IPS-15b (cell line): ENCODE measurements around the gene AUTS2.

Experiments
- H3K27me3 ChIP-seq: one replicate; pipeline ENCODE4 v1.6.1; 2013; ENCODE audit warnings: low read length; ENCODE audit not compliant: control insufficient read depth, insufficient read depth
- H3K36me3 ChIP-seq: one replicate; pipeline ENCODE4 v1.6.1; 2013; ENCODE audit warnings: low read length; ENCODE audit not compliant: control insufficient read depth, insufficient read depth
- H3K4me1 ChIP-seq: one replicate; pipeline ENCODE4 v1.6.1; 2013; ENCODE audit warnings: mild to moderate bottlenecking, low read length; ENCODE audit not compliant: control insufficient read depth, insufficient read depth
- H3K4me3 ChIP-seq: one replicate; pipeline ENCODE4 v1.5.1; 2013; ENCODE audit warnings: low read depth, low read length
- H3K9ac ChIP-seq: one replicate; pipeline ENCODE4 v1.6.1; 2013; ENCODE audit warnings: low read depth, mild to moderate bottlenecking, low read length
- H3K9me3 ChIP-seq: one replicate; pipeline ENCODE4 v1.6.1; 2013; ENCODE audit warnings: mild to moderate bottlenecking, low read length; ENCODE audit not compliant: control insufficient read depth, insufficient read depth

AUTS2 gene

DNA sequence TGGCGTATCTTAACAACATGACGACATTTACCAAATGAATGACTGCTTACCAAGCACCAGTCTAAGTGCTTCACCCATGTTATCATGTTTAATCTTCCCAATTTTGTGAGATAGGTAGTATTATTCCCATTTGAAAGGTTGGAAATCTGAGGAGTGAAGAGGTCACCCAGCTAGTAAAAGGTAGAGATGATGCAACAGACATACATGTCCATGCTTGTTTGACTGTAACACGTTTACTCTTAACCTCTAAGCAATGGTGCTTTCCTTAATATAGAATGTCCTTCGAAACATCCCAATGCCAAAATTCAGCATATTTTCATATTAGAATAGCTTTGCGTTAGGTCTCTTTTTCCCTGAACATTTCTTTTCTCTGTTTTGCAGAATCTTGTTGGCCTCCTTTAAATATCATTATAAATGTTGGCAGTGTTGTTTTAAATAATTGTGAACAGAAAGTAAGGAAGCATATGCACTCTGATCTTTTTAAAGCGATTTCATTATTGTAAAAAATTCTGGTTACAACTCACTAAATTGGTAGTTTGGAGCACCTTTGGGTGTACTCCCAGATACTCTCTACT lies 722.8 kb downstream of the AUTS2 start:
- Histone ChIP-seq H3K4me3 (no peak overlapping the region), H3K36me3 (no peaks in the 10 kb centered on the region), H3K4me1 (no peaks in the 10 kb centered on the region), H3K27me3 (no peaks in the 10 kb centered on the region), H3K9ac (no peak overlapping the region), H3K9me3 (no peaks in the 10 kb centered on the region)

DNA sequence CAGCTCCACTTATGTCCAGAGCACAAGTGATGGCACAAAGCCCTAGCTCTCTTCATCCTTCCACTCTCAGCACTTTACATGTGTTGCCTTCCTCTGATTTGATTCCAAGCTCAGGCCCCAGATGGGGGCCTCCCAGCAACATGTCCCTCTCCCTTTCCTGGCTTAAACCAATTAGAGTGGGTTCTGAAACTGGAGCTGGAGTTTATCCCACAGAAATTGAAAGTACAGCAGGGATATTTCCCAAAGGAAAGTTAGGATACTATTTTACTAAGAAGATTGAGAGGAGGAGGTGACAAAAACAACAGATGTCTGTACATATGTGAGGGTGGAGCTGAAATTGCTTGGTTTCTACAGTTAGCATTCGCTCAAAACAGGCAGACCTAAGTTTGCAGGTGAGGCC lies 724.6 kb downstream of the AUTS2 start:
- Histone ChIP-seq H3K9ac (no peak overlapping the region), H3K4me3 (no peak overlapping the region), H3K9me3 (no peaks in the 10 kb centered on the region), H3K36me3 (no peaks in the 10 kb centered on the region), H3K4me1 (no peaks in the 10 kb centered on the region), H3K27me3 (no peaks in the 10 kb centered on the region)

DNA sequence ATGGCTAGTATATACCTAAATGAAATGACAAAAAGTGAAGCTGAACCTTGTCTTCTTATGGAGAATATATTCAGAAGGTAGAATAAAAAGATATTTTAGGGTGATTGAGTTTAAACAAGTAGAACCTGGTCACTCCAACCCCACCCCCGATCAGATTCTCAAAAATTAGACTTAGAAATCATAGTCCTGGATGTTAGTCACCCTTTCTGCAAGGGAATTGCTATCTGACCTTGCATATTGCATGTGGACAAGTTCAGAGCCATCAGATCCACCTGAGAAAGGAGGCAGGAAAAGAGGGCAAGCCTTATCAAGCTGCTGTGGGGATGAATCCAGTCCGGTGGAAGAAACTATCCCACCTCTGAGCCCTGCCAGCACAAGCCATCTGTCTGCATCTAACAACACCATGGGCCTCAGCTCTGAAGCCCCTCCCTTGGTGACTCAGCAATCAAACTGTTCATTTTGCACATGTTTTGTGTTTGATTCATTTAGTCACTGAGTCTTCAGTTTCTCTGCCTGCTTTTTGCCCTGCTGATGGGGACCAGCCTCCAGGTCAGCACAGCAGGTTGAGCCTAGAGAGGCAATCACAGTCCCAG lies 727.3 kb downstream of the AUTS2 start:
- Histone ChIP-seq H3K4me1 (no peaks in the 10 kb centered on the region), H3K36me3 (no peaks in the 10 kb centered on the region), H3K9me3 (no peaks in the 10 kb centered on the region), H3K27me3 (no peaks in the 10 kb centered on the region), H3K9ac (no peak overlapping the region), H3K4me3 (no peak overlapping the region)

DNA sequence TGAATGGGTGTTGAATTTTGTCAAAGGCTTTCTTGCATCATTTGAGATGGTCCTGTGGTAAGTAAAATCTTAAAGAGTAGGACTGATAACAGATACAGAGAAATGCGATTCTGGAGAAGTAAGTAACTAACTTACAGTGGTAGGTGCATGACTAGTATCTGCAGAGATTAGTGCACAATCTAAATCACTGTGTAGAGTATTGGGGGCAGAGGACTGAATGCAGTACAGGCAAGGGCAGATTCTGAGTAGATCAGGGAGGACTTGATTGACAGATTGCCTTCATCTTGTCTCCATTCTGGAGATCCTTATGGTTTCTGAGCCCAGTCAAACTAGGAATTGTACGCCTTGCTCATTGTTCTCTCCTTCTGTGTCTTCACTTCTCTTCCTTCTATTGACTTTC lies 736.0 kb downstream of the AUTS2 start:
- no peaks in the 10 kb centered on the region for H3K27me3 ChIP-seq
- H3K9me3 ChIP-seq, result no peaks in the 10 kb centered on the region
- H3K36me3 ChIP-seq, result no peaks in the 10 kb centered on the region
- no peak overlapping the region for H3K9ac ChIP-seq
- H3K4me3 ChIP-seq, result no peak overlapping the region
- H3K4me1 ChIP-seq, result no peaks in the 10 kb centered on the region

DNA sequence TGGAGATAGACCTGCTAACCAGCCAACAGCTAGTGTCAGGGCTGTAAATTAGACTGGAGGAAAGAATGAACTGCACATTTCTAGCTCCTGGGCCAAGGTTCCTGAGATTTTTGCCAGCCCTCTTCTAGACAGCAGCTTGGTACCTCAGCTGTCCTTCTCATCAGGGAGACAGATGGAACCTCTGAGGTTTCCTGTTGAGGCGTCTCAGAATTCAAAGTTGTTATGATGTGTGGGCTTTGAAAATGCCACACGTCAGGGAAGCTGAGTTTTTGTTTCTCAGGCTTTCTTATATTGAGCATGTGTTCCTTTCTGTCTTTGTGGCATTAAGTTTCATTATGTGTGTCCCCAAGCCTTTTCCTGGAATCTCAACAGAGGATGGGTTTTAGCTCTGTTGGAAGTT lies 736.6 kb downstream of the AUTS2 start:
- Histone ChIP-seq H3K9ac (no peak overlapping the region), H3K4me1 (no peaks in the 10 kb centered on the region)

DNA sequence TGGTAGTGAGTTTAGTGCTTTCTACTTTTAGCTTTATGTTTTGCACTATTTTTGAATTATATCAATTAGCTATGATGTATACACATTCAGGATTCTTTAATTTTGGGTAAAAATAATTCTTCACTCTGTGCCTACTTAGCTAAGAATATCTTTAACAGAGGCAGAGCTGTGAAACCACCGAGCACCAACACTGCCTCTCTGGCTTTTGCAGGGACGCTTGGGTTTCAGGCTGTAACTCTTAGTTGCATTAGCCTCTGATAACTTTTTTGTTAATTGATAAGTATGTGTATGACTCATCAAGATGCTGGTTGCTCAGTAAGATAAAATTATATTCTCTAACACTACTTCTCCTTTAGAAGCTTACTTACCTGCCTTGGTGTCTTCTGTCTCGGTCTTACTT lies 738.3 kb downstream of the AUTS2 start:
- H3K27me3 ChIP-seq, result no peaks in the 10 kb centered on the region
- no peaks in the 10 kb centered on the region for H3K4me1 ChIP-seq
- H3K36me3 ChIP-seq, result no peaks in the 10 kb centered on the region
- no peak overlapping the region for H3K9ac ChIP-seq
- no peaks in the 10 kb centered on the region for H3K9me3 ChIP-seq
- H3K4me3 ChIP-seq, result no peak overlapping the region

More for the DNA sequence above, 736.6 kb downstream of the AUTS2 start:
- H3K36me3 ChIP-seq, result no peaks in the 10 kb centered on the region
- no peaks in the 10 kb centered on the region for H3K27me3 ChIP-seq
- no peaks in the 10 kb centered on the region for H3K9me3 ChIP-seq
- H3K4me3 ChIP-seq, result no peak overlapping the region

DNA sequence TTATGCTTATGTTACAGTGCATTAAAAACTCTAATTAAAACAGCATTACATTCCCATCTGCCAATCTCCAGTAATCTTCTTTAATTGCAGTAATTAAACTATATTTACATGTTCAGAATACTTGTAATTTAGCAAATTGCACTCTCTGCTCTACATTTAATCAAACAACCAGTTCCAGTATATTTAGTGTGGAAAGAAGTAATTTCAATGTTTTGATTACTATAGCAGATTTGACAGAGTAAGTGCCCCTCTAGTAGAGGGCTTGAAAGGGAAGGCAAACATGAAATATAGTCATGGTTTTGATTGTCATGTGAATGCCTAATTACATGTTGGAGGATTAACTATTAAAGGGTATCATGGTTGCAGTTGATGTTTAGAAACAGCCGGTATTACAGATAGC lies 739.7 kb downstream of the AUTS2 start:
- Histone ChIP-seq H3K36me3 (no peaks in the 10 kb centered on the region), H3K4me1 (no peaks in the 10 kb centered on the region), H3K27me3 (no peaks in the 10 kb centered on the region), H3K4me3 (no peak overlapping the region), H3K9me3 (no peaks in the 10 kb centered on the region), H3K9ac (no peak overlapping the region)

DNA sequence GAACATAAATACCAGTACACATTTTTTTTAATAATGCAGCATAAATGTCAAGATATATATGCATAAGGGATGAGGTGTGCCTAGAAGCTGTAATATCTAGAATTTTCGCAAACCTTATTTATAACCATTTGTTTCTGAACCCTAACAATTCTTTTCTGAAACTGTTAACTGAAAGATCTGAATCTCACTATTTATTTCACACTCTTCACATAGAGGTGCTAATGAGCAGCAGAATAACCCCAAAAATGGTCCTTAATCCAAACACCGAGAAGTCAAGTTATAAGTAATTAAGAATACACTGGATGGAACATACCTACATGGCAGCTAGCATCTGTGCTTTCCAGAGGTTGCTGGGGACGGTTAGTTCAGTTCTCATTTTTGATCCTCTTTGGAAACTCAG lies 742.0 kb downstream of the AUTS2 start:
- H3K9me3 ChIP-seq, result no peaks in the 10 kb centered on the region
- no peaks in the 10 kb centered on the region for H3K4me1 ChIP-seq
- H3K9ac ChIP-seq, result no peak overlapping the region
- H3K27me3 ChIP-seq, result no peaks in the 10 kb centered on the region
- H3K36me3 ChIP-seq, result no peaks in the 10 kb centered on the region
- H3K4me3 ChIP-seq, result no peak overlapping the region

DNA sequence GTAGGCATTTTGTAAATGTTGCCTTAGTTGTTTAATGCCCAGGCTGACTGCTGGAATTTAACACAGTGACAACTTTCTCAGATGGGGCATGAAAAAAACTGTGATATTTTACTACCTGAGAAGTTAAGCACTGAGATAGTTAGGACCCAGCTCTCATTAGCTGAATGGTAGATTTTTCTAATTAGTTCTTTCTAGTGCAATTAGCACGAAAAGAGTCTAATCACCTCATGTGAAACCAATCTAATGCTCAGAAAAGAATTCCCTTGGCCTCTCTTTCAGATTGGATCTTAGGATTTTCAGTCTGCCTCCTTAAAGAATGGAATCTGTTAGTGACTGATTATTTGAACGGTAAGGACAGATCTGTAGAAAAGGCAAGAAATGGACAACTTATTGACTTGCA lies 743.2 kb downstream of the AUTS2 start:
- no peaks in the 10 kb centered on the region for H3K4me1 ChIP-seq
- no peaks in the 10 kb centered on the region for H3K36me3 ChIP-seq
- H3K4me3 ChIP-seq, result no peak overlapping the region
- H3K9me3 ChIP-seq, result no peaks in the 10 kb centered on the region
- no peak overlapping the region for H3K9ac ChIP-seq
- H3K27me3 ChIP-seq, result no peaks in the 10 kb centered on the region

DNA sequence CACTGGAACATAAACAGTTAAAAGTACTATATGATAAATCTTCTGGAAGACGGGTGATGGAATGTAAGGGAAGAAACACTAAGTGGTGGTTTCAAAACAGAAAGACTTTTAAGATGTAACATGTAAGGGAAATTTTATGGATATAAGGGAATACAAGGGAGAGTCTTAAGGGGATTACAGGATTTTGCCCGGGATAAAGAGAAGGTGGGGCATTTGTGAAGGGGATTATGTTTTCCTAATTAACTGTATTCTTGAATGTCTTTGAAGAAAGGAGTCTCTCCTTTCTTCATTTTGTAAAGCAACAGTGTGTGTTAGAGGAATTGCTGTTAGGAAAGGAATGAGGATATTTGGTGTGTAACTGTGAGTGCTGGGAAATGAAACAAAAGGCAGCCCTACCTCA lies 745.2 kb downstream of the AUTS2 start:
- H3K4me1 ChIP-seq, result no peaks in the 10 kb centered on the region
- no peaks in the 10 kb centered on the region for H3K36me3 ChIP-seq
- H3K9ac ChIP-seq, result no peak overlapping the region
- H3K27me3 ChIP-seq, result no peaks in the 10 kb centered on the region
- no peak overlapping the region for H3K4me3 ChIP-seq
- H3K9me3 ChIP-seq, result no peaks in the 10 kb centered on the region

DNA sequence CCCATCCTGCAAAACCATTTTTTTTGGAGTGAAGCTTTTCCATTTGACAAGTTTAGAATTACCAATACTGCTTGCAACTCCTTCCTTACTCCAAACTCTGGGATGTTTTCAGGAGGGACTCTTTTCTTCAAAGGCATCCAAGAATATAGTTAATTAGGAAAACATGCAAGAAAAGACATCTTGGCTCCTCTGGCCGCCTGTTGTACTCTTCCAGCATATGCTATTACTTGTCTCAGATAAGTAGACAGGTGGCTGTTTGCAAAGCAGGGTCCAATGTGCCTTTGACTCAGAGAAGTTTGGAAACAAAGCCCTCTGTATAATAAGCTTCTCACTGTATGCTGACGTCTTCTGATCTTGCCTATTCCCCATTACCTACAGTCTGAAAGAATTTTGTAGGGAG lies 746.5 kb downstream of the AUTS2 start:
- Histone ChIP-seq H3K9ac (no peak overlapping the region), H3K27me3 (no peaks in the 10 kb centered on the region), H3K4me1 (no peaks in the 10 kb centered on the region), H3K9me3 (no peaks in the 10 kb centered on the region), H3K36me3 (no peaks in the 10 kb centered on the region), H3K4me3 (no peak overlapping the region)

DNA sequence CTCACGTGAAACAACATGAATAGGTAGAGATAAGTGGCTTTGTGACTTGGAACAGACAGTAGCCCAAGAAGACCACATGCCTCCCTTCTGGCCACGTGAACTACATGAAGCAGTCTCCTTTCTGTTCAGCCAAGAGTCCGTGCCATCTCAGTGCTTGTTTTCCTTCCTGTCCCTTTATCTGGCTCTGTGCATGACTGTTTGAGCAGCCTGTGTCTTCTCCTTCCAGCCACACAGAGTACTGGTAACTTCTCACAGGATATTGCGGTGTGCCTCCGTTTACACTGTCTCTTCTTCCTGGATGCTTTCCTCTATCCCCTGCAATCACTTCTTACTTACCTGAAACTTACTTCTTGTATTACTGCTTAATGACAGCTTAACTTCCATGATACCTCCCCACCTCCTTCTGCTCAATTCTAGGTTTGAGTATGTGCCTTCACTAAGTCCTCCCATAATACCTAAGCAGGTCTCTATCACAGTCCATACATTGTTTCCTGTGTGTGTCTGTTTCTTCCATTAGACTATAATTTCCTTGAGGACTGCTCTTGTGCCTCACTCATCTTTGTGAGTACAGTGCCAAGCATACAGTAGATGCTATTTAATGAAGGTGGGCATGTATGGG lies 748.7 kb downstream of the AUTS2 start:
- no peak overlapping the region for H3K9ac ChIP-seq

More for the DNA sequence above, 748.7 kb downstream of the AUTS2 start:
- no peaks in the 10 kb centered on the region for H3K27me3 ChIP-seq
- no peaks in the 10 kb centered on the region for H3K36me3 ChIP-seq
- no peaks in the 10 kb centered on the region for H3K9me3 ChIP-seq
- H3K4me1 ChIP-seq, result no peaks in the 10 kb centered on the region
- H3K4me3 ChIP-seq, result no peak overlapping the region
